ENCODE measurements around the gene KAZN.

DNA sequence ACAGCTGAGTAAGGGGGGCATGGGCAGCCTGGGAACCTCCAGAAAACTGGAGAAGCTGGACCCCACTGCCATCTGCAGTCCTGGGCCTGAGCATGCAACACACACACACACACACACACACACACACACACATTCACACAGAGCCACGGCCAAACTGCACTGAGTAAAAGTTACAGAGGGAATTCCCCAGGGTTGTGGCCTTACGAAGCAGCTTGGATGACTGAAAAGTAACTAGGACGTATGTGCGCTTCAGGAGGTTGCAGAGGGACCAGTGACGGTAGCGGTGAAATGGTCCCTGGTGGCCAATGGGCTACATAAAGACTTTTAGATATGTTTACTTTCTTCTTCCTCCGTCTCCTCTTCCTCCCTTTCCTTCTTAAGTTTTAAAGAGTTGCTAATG, 322.6 kb downstream of the KAZN start:
- TF ChIP-seq CTCF (IDR thresholded peaks at IDR 0.05) (no peak), PBX3 (IDR thresholded peaks at IDR 0.05) (no peak), CHD4 (IDR thresholded peaks at IDR 0.05; ENCODE audit: borderline replicate concordance) (no peak), NFE2L2 (conservative IDR thresholded peaks at IDR 0.05; ENCODE audit: low read length) (no peak), POLR2A (IDR thresholded peaks at IDR 0.05; ENCODE audit: low read length) (no peak), JUNB (IDR thresholded peaks at IDR 0.05) (no peak), REST (IDR thresholded peaks at IDR 0.05) (no peak), EP300 (IDR thresholded peaks at IDR 0.05) (no peak)
- TF ChIP-seq, protein P1, sequence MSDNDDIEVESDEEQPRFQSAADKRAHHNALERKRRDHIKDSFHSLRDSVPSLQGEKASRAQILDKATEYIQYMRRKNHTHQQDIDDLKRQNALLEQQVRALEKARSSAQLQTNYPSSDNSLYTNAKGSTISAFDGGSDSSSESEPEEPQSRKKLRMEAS (IDR thresholded peaks at IDR 0.05): no peak
- TF ChIP-seq, protein P2, sequence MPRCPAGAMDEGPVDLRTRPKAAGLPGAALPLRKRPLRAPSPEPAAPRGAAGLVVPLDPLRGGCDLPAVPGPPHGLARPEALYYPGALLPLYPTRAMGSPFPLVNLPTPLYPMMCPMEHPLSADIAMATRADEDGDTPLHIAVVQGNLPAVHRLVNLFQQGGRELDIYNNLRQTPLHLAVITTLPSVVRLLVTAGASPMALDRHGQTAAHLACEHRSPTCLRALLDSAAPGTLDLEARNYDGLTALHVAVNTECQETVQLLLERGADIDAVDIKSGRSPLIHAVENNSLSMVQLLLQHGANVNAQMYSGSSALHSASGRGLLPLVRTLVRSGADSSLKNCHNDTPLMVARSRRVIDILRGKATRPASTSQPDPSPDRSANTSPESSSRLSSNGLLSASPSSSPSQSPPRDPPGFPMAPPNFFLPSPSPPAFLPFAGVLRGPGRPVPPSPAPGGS (IDR thresholded peaks at IDR 0.05): no peak

Data from A549 (cell line).